Hepatocyte (in vitro differentiated cells): ENCODE measurements around the gene RAMP3. TPM values are rescaled to one million over a fixed set of nuclear protein-coding genes. Genes with fewer than 3 reads are reported as not detected.

Source experiments
- DNase-seq: peaks from one replicate; pipeline ENCODE4 v3.0.0-alpha.2; 2016; ENCODE audit warnings: low spot score
- H2AFZ ChIP-seq: fragments of 200-600 bp; sonication (generic); 2 replicates; pipeline ENCODE4 v1.6.0; 2016; ENCODE audit warnings: antibody characterized with exemption, mild to moderate bottlenecking
- H3K27ac ChIP-seq: fragments of 200-600 bp; sonication (generic); 2 replicates; pipeline ENCODE4 v1.5.1; 2016; ENCODE audit warnings: mild to moderate bottlenecking
- H3K27me3 ChIP-seq: fragments of 200-600 bp; sonication (generic); 2 replicates; pipeline ENCODE4 v1.6.1; 2016
- H3K36me3 ChIP-seq: fragments of 200-600 bp; sonication (generic); replicated peaks from 2 replicates; pipeline ENCODE4 v1.5.1; 2016; ENCODE audit warnings: low read depth; ENCODE audit not compliant: insufficient read depth
- H3K4me1 ChIP-seq: fragments of 200-600 bp; sonication (generic); 2 replicates; pipeline ENCODE4 v1.5.1; 2016; ENCODE audit warnings: mild to moderate bottlenecking, moderate library complexity; ENCODE audit not compliant: insufficient read depth
- H3K4me2 ChIP-seq: fragments of 200-600 bp; sonication (generic); 2 replicates; pipeline ENCODE4 v1.6.0; 2016
- H3K4me3 ChIP-seq: fragments of 200-600 bp; sonication (generic); 2 replicates; pipeline ENCODE4 v1.5.1; 2016; ENCODE audit warnings: mild to moderate bottlenecking
- H3K79me2 ChIP-seq: fragments of 200-600 bp; sonication (generic); 2 replicates; pipeline ENCODE4 v1.6.0; 2017; ENCODE audit warnings: mild to moderate bottlenecking
- H3K9me2 ChIP-seq: fragments of 200-600 bp; sonication (generic); replicated peaks from 2 replicates; pipeline ENCODE4 v1.6.0; 2017; ENCODE audit warnings: mild to moderate bottlenecking; ENCODE audit not compliant: insufficient read depth
- H3K9me3 ChIP-seq: fragments of 200-600 bp; sonication (generic); 2 replicates; pipeline ENCODE4 v1.5.1; 2016; ENCODE audit warnings: low read depth, mild to moderate bottlenecking
- H4K20me1 ChIP-seq: fragments of 200-600 bp; sonication (generic); 2 replicates; pipeline ENCODE4 v1.6.0; 2016; ENCODE audit warnings: mild to moderate bottlenecking; ENCODE audit not compliant: insufficient read depth, poor library complexity, severe bottlenecking
- CTCF ChIP-seq: fragments of 200-600 bp; sonication (generic); IDR thresholded peaks from 2 replicates; pipeline ENCODE4 v1.5.1; 2016; ENCODE audit warnings: antibody characterized with exemption, mild to moderate bottlenecking; ENCODE audit not compliant: poor library complexity
- EZH2 ChIP-seq: fragments of 200-600 bp; sonication (generic); IDR thresholded peaks from 2 replicates; pipeline ENCODE4 v1.6.1; 2016; ENCODE audit warnings: antibody characterized with exemption, mild to moderate bottlenecking, borderline replicate concordance
- EZH2phosphoT487 ChIP-seq: fragments of 200-600 bp; sonication (generic); IDR thresholded peaks from one replicate; pipeline ENCODE4 v1.6.1; 2018; ENCODE audit warnings: antibody characterized with exemption, mild to moderate bottlenecking, low read depth, moderate library complexity; ENCODE audit not compliant: unreplicated experiment, severe bottlenecking
- WGBS: methylation state at CpG from one replicate; pipeline ENCODE4 v1.1.6; 2016; ENCODE audit warnings: low lambda C conversion rate; ENCODE audit errors: missing lambda C conversion rate; 5-methylcytosine and 5-hydroxymethylcytosine counted together
- polyA plus RNA-seq: library from polyadenylated mRNA; unstranded; fragments of >200 nt; fragmentation: Nextera tagmentation; extraction: Ambion mirVana; gene quantifications from 2 replicates; pipeline ENCODE4 v1.2.1, GENCODE V29; 2016
- total RNA-seq: library from RNA; depleted of rRNA; stranded (reverse); fragments of >200 nt; gene quantifications from 2 replicates; pipeline ENCODE4 v1.2.3, GENCODE V29; 2014

Gene RAMP3
- total and polyA plus RNA-seq, 2 experiments from 2014 or later, result not detected

DNA sequence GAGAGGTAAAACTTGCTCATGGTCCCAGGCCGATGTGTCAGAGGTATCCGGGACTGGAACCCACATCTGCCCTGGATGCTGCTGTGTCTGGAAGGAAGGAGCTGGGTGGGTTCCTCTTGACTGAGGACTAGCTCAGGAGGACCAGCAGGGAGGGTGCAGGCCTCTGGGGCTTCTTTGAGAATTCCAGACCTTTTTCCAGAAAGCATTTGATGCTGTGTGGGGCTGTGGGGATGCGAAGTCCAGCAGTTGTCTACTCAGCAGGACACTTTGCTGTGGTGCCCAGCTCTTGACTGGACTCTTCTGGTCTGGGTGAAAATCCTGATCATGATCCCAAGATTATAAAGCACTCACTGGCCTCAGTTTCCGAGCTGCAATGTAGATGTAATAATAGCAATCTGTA lies 1.7 kb downstream of the RAMP3 start:
- WGBS, result 91% methylated on average over 4 of the region's 4 CpGs
- no peak overlapping the region for H3K27ac ChIP-seq
- no peaks in the 10 kb centered on the region for H3K36me3 ChIP-seq
- H3K4me1 ChIP-seq, result no peaks in the 10 kb centered on the region
- TF ChIP-seq EZH2phosphoT487 (no peak), CTCF (no peak), EZH2 (no peak)
- H3K4me2 ChIP-seq, result no peak overlapping the region
- no peaks in the 10 kb centered on the region for H3K79me2 ChIP-seq
- no peak overlapping the region for H2AFZ ChIP-seq
- H3K9me3 ChIP-seq, result no peaks in the 10 kb centered on the region
- H3K27me3 ChIP-seq, result peaks cover 37% of the 10 kb centered on the region
- H4K20me1 ChIP-seq, result no peaks in the 10 kb centered on the region
- DNase-seq, result no peak
- no peak overlapping the region for H3K4me3 ChIP-seq
- H3K9me2 ChIP-seq, result no peaks in the 10 kb centered on the region

GRCh38 chr7:45160417-45160881 lies 2.9 kb downstream of the RAMP3 start:
- Histone ChIP-seq H3K27ac (no peak overlapping the region), H3K4me1 (no peaks in the 10 kb centered on the region)
- 78% methylated on average over 10 of the region's 10 CpGs for WGBS

DNA sequence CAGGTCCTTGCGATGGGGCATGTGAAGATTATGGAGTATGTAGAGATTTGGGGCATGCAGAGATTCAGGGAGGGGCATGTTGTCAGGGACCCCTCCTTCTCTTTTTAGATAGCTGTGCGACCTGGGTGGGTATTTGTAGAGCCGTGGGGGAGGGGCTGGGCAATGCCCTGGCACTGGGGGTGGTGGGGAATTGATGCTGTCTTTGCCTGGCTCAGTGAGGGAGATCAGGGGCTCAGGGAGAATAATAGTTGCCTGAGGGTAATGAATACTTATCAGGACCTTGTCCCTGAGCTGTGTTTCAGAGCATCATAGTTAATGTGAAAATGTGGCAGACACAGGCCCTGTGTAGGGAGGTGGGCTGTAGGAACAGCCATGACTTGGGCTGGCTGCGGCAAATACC lies 3.5 kb downstream of the RAMP3 start:
- no peak overlapping the region for H3K27ac ChIP-seq

More at GRCh38 chr7:45160417-45160881, 2.9 kb downstream of the RAMP3 start:
- Histone ChIP-seq H3K4me2 (no peak overlapping the region), H3K4me3 (no peak overlapping the region), H3K79me2 (no peaks in the 10 kb centered on the region), H2AFZ (no peak overlapping the region), H4K20me1 (no peaks in the 10 kb centered on the region), H3K9me2 (no peaks in the 10 kb centered on the region), H3K36me3 (no peaks in the 10 kb centered on the region), H3K9me3 (no peaks in the 10 kb centered on the region), H3K27me3 (peaks cover 37% of the 10 kb centered on the region)
- no peak for DNase-seq
- TF ChIP-seq EZH2 (no peak), EZH2phosphoT487 (no peak), CTCF (no peak)

More for the DNA sequence above, 3.5 kb downstream of the RAMP3 start:
- DNase-seq, result no peak
- H4K20me1 ChIP-seq, result no peaks in the 10 kb centered on the region
- no peaks in the 10 kb centered on the region for H3K9me2 ChIP-seq
- no peaks in the 10 kb centered on the region for H3K36me3 ChIP-seq
- 80% methylated on average over 4 of the region's 4 CpGs for WGBS
- no peaks in the 10 kb centered on the region for H3K9me3 ChIP-seq
- H3K4me2 ChIP-seq, result no peak overlapping the region
- H3K4me3 ChIP-seq, result no peak overlapping the region
- no peaks in the 10 kb centered on the region for H3K79me2 ChIP-seq
- H3K27me3 ChIP-seq, result peaks cover 36% of the 10 kb centered on the region
- H2AFZ ChIP-seq, result no peak overlapping the region
- no peaks in the 10 kb centered on the region for H3K4me1 ChIP-seq
- TF ChIP-seq CTCF (no peak), EZH2 (no peak), EZH2phosphoT487 (no peak)
